NB4 (cell line): ENCODE data around the gene NELFA.
A peak's percentile ranks its signal among the peaks of the same experiment; 100 is the strongest.

Experiments
- DNase-seq: peaks from one replicate; pipeline ENCODE4 v3.0.0; 2010; ENCODE audit warnings: low read depth
- H3K4me3 ChIP-seq: one replicate; pipeline ENCODE4 v1.5.1; 2011; ENCODE audit warnings: mild to moderate bottlenecking, low read depth, low read length, moderate library complexity
- MYC ChIP-seq: IDR thresholded peaks from 2 replicates; pipeline ENCODE4 v1.6.1; 2011; ENCODE audit warnings: low read depth, low read length
- POLR2A ChIP-seq: IDR thresholded peaks from 2 replicates; pipeline ENCODE4 v1.6.1; 2011; ENCODE audit warnings: mild to moderate bottlenecking; ENCODE audit not compliant: insufficient read length; ENCODE audit errors: extremely low read depth
- TF ChIP-seq, protein P1 (sequence below): IDR thresholded peaks from 2 replicates; pipeline ENCODE4 v1.6.1; 2011; ENCODE audit warnings: low read depth, low read length
- TF ChIP-seq, protein P2 (sequence below): IDR thresholded peaks from one replicate; pipeline ENCODE4 v1.5.1; 2012; ENCODE audit warnings: low read depth, low read length

NELFA gene

DNA sequence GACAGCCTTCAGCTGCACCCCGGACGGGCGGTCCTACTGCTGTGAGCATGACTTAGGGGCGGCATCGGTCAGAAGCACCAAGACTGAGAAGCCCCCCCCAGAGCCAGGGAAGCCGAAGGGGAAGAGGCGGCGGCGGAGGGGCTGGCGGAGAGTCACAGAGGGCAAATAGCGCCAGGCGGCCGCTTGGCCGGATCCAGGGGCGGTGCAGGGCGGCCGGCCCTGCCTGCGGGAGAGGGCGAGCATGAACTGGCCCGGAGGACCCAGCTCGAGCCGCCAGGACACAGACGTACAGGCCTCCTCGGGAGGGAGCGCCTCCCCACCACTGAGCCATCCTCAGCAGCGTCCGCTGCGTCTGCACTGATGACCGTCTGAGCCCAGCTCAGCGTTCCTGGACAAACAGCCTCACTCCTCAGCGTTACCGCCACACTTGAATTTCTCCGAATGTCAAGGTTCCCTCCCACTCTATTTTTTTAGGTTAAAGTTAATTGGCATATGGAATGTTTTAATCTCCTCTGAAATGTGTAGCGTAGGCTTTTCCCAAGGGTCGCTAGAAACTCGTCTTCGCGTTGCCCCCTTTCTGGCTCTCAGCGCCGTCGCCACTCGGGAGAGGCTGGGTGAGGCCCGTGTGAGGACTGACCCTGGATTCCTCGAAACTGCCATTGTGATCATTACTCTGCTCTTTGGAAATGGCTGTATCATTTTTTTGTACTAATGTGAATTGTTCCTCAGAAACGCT, 29.9 kb downstream of the NELFA start:
- no peak for DNase-seq
- no peak overlapping the region for H3K4me3 ChIP-seq
- TF ChIP-seq, protein P1, sequence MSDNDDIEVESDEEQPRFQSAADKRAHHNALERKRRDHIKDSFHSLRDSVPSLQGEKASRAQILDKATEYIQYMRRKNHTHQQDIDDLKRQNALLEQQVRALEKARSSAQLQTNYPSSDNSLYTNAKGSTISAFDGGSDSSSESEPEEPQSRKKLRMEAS, result no peak
- TF ChIP-seq POLR2A, result peak; percentile 13
- TF ChIP-seq, protein P2, sequence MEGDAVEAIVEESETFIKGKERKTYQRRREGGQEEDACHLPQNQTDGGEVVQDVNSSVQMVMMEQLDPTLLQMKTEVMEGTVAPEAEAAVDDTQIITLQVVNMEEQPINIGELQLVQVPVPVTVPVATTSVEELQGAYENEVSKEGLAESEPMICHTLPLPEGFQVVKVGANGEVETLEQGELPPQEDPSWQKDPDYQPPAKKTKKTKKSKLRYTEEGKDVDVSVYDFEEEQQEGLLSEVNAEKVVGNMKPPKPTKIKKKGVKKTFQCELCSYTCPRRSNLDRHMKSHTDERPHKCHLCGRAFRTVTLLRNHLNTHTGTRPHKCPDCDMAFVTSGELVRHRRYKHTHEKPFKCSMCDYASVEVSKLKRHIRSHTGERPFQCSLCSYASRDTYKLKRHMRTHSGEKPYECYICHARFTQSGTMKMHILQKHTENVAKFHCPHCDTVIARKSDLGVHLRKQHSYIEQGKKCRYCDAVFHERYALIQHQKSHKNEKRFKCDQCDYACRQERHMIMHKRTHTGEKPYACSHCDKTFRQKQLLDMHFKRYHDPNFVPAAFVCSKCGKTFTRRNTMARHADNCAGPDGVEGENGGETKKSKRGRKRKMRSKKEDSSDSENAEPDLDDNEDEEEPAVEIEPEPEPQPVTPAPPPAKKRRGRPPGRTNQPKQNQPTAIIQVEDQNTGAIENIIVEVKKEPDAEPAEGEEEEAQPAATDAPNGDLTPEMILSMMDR, result no peak
- no peak for TF ChIP-seq MYC

DNA sequence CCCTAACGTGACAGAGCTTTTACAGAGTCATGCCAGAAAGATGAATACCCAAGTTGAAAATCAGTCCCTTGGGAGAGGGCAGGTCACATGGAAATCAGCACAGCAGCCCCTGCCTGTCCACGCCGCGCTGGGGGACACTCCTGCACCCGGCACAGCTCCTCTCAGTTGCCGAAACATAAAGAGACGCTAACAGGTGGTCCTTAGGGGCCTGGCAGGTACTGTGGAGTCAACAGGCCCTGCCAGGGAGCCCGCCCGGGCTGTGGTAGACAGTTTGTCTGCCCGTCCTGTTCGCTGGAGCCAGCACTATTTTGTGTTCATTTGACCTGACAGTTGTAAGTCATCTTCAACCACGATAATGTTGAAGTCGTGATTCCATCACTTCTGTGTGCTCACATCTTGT, 30.5 kb downstream of the NELFA start:
- TF ChIP-seq, protein P2, result no peak
- TF ChIP-seq, protein P1, result no peak
- TF ChIP-seq POLR2A, result no peak
- no peak for TF ChIP-seq MYC
- H3K4me3 ChIP-seq, result no peak overlapping the region

DNA sequence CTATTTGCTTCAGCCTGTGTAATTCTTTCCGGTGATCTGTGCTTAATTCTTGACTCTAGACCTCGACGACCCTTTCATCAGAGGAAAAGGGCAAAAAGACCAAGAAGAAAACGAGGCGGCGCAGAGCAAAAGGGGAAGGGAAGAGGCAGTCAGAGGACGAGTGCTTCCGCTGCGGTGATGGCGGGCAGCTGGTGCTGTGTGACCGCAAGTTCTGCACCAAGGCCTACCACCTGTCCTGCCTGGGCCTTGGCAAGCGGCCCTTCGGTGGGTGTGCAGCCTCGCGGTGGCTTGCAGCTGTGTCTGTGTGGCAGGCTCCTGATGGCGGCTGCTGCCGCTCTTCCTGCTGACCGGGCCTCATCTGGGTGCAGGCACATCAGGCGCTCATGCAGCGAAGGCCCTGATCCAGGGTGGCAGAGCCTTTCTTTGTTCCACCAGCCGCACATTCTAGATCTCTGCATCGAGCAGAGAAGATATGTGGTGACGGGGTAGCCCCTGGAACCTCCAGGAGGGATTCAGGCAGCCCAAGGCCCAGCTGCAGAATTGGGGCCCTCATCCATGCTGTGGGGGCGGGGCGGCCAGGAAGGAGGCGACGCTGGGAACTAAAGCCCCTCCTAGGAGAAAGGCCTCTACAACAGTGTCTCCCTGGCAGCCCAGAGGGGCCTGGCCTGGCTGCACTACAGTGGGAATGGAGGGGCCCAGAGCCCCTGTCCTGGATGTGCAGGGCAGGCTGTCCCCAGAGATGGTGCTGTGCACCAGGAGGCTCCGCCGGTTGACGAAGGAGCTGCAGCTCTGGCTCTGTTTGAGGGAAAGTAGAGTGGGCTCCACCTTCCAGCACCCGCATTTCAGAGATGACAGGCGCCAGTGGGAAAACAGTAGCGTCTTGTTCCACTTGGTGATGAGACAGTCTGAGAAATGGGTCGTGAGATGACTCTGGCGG, 32.1 kb downstream of the NELFA start:
- TF ChIP-seq, protein P2, result no peak
- TF ChIP-seq, protein P1, result no peak
- TF ChIP-seq POLR2A (no peak), MYC (no peak)
- DNase-seq, result peak; percentile 55
- H3K4me3 ChIP-seq, result no peak overlapping the region

More for the DNA sequence above, 30.5 kb downstream of the NELFA start:
- DNase-seq, result no peak

DNA sequence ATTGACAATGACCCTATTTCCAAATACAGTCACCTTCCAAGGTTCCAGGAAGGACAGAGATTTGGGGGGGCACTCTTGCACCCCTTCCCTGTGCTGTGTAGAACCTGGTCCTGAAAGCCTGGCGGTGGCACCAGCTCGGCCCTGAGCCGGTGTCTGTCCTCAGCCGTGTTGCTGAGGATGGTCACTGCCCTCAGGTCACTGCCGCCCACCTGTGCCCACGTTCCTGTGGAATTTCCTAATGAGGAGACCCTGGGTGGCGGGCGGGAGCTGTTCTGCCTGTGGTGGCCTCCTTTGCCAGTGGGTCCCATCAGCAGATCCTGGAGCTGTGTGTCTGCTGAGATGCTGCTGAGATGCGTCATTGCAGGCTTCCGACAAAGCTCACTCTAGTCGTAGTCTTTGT, 32.9 kb downstream of the NELFA start:
- no peak for DNase-seq
- H3K4me3 ChIP-seq, result no peak overlapping the region
- TF ChIP-seq, protein P1, result no peak
- no peak for TF ChIP-seq POLR2A
- no peak for TF ChIP-seq MYC
- TF ChIP-seq, protein P2, result no peak

DNA sequence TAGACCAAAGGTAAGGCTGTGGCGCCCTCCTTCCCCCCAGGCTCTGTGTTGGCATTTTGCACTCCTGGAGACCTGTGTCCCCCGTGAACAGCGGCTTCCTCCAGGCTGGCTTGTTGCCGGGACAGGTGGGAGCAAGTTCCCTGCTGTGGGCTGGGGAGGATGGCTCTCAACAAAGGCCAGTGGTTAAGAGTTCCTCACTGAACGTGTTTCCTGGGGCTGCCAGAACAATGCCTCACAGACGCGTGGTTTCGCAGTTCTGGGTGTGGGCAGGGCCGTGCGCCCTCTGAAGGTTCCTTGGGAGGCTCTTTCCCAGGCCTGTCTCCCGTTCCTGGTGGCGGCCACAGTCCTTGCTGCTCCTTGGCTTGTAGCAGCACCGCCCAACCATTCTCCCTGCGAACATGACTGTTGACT, 33.4 kb downstream of the NELFA start:
- DNase-seq, result no peak
- H3K4me3 ChIP-seq, result no peak overlapping the region
- TF ChIP-seq, protein P1, result no peak
- TF ChIP-seq POLR2A, result no peak
- TF ChIP-seq MYC, result no peak
- TF ChIP-seq, protein P2, result no peak
